GDM1 (cell line): ENCODE results near the gene TAMALIN.

Experiments used
- DNase-seq: peaks from one replicate; lab custom pipeline; 2025; lab: John Stamatoyannopoulos, UW

The TAMALIN gene

GRCh38 chr12:52055731-52056711, 49.3 kb downstream of the TAMALIN start:
- DNase-seq: no peak

DNA sequence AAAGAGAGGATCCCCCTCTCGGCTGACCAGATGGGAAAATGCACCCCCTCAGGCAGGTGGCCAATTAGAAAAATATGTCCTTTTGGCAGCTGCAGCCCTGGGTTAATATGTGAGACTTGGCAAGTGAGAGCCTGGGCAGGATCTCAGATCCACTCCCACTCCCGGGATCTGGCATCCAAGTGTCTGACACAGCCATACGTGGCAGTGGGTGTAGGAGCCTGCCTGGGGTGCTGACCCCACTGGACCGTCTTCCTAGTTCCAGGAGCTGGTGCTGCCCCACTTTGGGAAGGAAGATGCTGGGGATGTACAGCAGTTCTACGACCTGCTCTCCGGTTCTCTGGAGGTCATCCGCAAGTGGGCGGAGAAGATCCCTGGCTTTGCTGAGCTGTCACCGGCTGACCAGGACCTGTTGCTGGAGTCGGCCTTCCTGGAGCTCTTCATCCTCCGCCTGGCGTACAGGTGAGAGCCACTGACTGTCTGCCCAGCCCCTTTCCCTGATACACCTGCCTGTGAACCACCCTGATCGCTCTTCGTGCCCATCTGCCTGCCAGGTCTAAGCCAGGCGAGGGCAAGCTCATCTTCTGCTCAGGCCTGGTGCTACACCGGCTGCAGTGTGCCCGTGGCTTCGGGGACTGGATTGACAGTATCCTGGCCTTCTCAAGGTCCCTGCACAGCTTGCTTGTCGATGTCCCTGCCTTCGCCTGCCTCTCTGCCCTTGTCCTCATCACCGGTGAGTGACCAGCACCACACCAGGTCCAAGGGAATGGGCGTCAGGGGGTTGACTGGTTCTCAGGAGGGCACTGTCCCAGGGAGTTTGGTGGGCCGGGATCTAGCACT, 50.3 kb downstream of the TAMALIN start:
- DNase-seq: no peak

- DNase-seq: no peak
Measured at GRCh38 chr12:52057638-52058576, 51.2 kb downstream of the TAMALIN start.

GRCh38 chr12:52058631-52059361, 52.0 kb downstream of the TAMALIN start:
- DNase-seq: no peak

DNA sequence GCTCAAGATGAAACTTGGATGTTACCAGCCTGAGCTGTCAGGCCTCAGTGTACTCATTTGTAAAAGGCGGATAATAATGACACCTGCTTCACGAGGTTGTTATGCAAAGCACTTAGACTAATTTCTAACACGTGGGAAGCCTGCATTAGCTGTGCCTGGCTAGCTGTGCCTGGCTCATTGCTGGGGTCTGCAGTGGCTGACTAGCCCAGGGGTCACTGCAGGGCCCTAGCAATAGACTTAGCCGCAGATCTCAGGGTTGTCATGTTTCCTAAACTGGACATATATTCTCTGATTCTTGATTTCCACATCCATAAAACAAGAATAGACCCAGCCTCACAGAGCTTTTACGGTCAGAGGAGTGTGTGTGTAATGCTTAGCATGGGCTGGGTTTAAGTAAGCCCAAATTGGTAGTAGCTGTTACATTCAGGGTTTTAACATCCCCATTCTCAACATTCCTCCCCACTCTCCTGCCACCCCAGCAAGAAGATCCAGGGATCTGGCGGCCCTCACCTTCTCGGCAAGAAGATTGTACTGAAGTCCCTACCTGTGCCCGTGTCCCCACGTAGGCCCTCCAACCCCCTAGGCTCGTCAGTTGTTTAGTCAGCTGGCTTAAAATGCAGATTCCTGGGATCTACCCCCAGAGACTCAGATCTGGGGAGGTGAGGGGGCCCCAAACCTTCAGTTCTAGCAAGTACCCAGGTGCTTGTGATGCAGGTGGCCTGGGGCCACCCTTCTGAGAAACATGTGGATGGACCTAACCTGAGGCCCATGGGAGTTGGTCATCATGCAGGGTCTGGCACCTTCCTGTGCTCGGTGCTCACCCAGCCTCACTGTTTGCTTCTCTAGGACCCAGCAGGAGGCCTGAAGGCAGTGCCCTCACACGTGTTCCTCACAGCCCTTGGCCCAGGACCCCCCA, 53.1 kb downstream of the TAMALIN start:
- no peak for DNase-seq

GRCh38 chr12:52060498-52061177, 53.9 kb downstream of the TAMALIN start:
- no peak for DNase-seq

DNA sequence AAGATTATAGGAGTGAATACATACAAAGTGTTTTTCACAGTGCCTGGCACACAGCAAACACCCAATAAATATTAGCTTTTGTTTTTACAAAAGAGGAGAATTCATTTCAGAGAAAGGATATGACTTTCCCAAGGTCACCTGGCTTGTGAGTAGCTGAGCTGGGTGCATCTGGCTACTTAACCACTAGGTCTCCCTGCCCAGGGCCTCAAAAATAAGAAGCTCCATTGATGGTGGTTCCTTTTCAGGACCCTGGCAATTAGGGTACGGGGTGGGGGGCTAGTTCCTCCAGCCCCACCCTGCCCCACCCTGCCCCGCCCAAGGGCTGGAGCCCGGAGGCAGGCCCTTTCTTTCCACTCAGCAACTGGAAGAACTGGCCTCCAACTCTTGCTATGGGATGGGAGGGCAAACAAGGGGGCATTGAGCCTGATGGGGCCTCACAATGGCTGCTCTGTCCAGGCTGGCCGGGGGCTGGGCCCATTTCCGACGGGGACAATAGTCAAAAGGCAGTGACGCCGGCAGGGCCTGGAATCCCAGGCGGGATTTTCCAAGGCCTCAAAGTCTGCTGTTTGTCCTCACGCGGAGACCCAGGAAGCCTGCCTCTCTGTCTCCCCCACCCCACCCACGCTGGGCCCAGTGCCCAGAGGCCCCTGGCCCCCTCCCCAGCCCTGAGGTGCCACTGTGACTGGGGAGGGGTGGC, 54.9 kb downstream of the TAMALIN start:
- DNase-seq: no peak

DNA sequence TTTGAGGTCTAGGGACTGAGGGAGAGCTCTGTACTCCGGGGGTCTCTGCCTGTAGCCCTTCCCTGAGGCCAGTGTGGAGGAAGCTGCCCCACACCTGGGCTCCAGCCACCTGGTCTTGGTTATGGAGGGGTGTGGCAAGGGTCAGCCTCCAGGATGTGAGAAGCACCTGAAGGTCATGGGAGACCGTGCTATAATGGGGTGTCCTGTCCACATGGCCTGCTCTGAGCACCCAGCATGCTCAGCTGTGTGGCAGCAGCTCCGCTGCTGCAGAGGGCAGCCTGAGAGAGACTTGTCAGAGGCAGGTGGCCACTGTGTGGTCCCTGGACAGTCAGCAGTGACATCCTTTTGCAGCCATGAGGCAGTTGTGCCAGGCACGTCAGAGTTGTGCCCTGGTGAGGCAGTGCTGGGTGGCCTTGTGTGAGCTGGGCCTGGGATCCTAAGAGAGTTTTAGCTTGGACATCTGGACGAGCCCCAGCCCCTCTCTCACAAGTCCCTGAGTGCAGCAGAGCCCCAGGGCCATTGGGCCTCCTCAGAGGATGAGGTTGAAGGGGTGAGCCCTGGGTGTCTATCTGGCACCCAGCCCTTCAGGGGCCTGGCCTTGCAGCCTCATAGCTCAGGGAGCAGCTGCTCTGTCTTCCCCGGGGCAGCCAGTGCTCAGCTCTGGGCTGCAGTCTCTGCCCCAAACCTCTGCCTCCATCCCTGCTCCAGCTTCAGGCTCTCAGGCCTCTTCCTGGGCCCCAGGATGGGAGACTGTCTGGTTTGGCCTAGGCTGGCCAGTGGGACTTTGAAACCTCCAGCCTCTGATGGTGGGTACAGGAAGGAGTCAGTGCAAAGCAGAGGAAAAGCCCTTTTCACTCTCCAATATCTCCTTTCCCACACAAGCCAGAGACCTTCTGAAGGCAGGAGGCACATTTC, 55.7 kb downstream of the TAMALIN start:
- DNase-seq: no peak

- no peak for DNase-seq
Measured at GRCh38 chr12:52063082-52063924, 56.6 kb downstream of the TAMALIN start.

DNA sequence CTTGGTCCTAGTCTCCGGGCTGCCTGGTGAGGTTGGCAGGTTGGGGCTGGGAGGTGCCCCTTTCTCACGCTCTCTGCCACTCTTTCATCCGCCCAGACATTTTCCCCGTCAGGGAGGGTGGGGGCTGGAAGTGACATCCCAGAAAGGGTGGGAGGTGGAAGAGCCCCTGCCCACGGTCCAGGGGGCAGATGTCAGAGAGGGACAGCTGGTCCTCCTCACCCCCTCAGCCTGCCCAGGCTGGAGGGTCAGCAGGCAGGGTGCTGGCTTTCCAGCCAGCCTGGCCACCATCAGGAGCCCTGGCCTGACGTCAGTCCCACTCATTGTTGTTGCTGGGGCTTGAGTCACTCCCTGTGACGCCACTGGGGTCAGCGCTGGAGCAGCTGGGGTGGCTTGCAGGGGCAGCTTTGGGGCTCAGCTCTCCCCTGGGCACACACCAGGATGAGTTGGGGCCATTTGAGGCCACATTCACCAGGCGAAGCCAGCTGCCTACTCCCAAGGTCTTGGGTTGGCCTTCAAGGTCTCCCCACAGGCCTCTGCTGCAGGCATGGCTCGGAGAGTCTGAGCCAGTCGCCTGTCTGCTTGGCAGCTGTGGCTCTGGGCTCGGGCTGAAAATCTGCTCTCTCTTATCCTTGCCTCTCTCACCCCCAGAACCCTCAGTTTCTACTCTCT, 57.4 kb downstream of the TAMALIN start:
- DNase-seq: no peak
